GM18909 (cell line): ENCODE results near the gene GALM.

ENCODE experiments used
- ATAC-seq: cut with Tn5 transposase; IDR thresholded peaks from one replicate; pipeline ENCODE4 v1.9.1; 2021; ENCODE audit warnings: mild to moderate bottlenecking; ENCODE audit not compliant: unreplicated experiment, poor library complexity

The GALM gene

DNA sequence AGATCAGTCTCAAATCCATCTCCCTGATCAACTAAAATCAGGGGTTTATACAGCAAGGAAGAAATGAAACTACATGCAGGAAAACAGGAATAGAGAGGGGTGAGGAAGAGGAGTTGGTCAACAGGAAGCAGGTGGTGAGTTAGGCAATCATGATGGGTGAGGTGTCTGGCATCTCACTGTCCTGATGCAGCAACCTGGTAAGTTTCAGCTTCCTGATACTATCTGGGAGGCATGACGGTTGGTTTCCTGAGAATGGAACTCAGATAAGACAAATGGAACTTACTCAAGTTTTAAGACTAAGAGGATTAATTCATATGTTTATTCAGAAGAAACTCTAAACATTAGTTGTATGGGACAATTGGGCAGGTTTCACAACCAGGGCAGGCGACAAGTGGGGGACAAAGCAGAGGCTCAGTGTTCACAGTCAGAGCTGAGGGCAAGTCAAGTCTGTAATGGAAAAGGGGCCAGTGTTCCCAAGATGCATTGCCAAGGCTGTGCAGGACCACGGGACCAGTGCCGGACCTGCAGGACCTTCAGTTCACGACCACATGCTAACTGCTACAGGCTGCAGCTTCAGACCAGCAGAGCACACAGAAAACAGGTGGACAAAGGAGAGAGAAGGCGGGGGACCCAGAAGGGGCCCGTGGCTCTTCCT lies 17.7 kb upstream of the GALM start:
- ATAC-seq = no peak

DNA sequence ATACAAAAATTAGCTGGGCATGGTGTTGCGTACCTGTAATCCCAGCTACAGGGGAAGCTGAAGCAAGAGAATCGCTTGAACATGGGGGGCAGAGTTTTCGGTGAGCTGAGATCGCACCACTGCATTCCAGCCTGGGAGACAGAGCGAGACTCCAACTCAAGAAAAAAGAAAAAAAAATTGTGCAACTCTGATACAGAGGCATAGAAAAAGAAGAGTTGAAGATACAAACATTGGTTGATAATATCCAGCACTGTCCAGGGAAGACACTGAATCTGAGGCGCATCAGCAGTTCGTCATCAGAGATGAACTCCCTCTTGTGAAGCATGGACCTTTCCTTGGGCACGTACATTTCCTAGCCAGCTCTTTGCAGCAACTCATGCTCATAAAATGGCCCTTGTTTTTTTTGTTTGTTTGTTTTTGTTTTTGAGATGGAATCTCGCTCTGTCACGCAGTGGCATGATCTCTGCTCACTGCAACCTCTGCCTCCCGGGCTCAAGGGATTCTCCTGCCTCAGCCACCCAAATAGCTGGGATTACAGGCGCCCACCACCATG lies 16.7 kb upstream of the GALM start:
- ATAC-seq = no peak

DNA sequence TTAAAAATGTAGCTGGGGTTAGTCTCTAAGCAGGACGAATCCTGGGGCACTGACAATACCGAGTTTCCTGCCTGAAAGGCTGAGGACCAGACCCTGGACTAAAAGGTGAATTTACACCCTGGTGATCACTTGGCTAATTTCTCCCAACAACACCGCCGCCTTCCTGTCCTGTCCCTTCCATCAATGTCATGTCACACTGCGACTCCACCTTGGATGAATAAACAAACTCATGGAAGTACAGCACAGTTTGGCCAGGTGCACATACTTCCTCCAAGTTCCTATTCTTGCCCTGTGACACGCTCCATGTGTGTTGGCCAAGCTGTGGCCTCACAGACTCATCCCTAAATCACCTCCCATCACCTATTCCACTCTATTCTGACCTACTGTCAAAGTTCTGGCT lies 15.9 kb upstream of the GALM start:
- ATAC-seq = no peak

DNA sequence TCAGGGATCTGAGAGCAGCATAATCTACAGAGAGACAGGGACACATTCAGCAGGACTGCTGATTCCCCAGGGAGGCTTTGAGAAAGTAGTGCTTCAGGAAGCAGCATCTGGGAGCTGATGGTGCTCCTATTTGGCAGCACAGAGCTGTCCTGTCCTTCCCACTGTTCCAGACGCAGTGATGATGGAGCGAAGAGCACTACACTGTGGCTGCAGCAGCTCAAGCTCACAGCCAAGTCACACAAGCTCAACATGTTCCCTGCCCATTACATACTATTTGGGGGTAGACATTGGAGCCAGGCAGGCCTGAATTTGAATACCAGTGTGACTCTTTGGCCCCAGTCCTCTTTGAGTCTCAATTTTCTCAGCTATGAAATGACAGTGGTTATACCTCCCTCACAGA lies 15.2 kb upstream of the GALM start:
- ATAC-seq = no peak

DNA sequence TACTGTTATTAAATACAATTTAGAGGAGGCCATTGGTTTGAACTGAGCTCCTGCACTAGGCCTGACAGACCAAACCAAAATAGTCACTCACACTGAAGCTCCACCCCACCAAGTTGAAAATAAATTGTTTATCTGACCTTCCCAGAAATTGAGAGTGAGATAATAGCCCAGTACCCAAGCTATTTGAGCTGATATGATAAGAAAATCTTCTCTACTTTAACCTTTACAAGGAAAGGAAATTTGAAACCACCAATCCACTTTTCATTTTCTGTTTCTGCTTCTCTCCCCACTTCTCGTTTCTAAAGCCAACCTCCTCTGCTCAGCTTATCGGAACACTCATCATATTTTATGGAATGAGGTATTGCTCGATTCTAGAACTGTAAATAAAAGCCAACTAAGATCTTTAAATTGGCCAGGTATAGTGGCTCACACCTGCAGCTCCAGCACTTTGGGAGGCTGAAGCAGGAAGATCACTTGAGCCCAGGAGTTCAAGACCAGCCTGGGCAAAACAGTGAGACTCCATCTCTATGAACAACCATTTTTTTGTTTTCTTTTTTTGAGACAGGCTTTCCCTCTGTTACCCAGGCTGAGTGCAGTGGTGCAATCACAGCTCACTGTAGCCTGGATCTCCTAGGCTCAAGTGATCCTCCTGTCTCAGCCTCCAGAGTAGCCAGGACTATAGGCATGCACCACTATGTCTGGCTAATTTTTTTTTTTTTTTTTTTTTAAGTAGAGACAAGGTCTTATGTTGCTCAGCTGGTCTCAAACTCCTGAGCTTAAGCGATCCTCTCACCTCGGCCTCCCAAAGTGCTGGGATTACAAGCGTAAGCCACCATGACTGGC lies 13.3 kb upstream of the GALM start:
- ATAC-seq = no peak

DNA sequence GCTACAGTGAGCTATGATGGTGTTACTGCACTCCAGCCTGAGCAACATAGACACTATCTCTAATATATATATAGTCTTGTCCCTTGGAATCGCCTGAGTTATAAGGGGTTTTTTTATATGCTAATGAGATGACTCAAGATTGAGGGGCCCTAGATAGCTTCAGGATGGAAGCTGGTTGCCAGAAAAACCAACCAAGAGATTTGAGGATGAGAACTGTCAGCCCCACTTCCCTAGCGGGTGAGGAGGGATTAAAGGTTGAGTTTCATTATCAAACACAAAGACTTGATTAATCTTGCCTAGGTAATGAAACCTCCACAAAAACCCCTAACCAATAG lies 12.6 kb upstream of the GALM start:
- no peak for ATAC-seq

DNA sequence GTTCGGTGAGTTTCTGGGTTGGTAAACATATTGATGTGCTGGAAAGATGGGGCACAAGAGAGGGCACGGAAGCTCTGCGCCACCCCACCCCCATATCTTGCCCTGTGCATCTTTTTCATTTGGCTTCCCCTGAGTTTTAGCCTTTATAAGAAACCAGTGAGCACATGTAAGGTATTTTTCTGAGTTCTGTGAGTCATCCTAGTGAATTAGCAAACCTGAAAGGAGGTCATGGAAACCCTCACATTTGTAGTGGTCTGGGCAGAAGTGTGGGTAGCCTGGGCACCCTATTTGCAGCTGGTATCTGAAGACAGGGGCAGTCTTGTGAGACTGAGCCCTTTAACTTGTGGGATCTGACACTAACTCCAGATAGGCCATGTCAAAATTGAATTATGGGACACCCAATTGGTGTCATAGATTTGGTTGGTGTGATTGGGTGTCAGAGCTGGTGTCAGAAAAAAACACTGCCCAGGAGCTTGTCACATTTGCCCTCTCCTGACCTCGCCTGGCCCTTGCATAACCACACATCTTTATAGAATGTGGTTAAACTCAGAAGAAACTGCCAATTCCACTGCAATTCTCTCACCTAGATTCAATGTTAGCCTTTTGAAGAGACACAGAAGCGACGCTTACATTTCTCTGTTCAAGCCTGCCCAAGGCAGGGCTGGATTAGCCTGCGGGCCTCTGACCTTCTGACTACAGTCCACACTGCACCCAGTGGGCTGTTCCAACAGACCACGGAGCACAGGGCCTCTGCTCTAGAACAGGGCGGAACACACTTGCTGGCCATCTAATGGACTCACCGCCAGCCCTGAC lies 12.0 kb upstream of the GALM start:
- no peak for ATAC-seq

DNA sequence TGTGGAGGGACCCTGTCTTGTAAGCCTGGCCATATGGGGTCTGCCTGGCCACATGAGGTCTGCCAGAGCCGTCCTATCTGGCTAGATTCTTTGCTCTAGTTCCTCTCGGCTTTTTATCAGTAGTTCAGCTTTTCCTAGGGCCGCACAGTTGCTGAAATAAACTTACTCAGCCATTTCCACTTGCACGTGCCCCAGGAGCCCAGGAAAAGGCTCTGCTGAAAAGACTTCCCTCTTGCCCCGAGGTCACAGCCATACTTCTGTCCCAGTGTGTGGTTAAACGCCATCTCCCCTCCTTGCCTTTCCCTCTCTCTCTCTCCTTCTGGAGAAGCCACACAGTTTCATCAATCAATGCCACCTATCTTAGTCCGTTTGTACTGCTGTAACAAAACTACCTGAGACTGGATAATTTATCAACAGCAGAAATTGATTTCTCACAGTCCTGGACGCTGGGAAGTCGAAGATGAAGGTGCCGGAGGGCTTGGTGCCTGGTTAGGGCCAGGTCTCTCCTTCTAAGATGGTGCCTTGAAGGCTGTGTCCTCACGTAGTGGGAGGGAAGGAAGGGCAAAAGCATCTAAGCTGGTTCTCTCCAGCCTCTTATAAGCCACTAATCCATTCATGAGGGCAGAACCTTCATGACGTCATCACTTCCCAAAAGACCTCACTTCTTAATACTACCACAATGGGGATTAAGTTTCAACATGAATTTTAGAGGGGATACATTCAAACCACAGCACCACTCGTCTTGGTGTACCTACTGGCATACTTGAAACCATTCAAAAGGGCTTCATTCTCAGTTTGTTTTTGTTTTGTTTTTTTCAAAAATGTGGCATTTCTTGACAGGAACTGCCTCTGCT lies 11.2 kb upstream of the GALM start:
- ATAC-seq = no peak

DNA sequence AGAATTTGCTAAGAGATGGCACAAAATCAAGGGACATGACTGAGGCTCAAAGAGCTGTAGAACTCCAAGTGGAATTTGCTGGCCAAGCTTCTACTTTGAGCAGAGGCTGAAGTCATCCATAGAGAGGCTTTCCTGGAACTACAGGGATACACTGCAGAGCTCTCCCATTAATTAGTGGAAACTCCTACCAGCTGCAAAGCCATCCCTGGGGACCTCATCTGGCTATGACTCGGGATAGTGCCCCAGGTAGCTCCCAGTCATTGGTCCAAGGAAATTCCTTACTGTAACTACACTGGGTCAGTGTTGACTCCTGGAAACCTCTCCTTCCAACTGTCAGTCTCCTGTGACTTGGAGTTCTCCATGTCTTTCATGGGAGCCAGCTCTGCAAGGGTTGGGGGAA lies 10.5 kb upstream of the GALM start:
- no peak for ATAC-seq

DNA sequence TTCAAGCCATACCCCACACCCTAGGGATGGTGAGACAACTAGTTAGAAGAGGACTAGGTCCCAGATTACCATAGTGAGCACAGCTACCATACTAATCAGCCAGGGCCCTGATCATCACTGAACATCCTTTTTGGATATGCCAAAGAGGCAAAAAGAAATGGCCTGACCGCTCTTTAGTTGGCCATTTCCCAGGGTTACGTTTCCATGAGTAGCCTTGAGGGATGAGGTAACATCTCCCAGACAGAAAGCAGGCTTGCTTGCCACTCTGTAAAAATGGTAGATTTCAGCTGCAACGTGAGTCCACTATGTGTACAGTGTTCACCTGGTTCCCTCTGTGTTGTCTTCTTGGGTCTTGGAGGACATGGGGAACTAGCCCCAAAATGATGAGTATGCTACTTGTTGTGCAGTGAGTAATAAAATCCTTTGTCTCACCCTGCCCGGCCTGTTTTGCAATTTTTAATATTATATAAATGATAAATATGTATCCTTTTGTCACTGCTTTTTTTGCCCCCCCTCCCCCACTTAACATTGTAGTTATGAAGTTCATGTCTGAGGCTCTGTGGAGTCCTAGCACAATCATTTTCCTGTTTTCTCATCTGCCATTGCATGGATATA lies 8.9 kb upstream of the GALM start:
- no peak for ATAC-seq

DNA sequence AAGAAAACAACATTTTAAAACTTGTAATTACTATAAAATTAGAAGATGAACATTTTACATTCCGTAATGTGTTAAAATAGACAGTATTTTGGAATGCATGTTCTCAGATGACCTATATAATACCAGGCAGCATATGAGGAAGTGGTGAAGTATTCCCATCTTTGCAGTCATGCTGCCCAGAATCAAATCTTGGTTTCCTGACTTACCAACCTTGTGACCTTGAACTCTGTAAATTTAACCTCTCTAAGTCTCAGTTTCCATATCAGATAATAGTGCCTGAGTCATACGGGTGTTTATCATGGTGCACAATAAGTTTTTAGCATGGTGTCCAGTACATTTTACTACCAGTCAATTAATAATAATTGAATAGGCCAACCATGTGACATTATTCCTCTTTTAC lies 7.3 kb upstream of the GALM start:
- no peak for ATAC-seq

DNA sequence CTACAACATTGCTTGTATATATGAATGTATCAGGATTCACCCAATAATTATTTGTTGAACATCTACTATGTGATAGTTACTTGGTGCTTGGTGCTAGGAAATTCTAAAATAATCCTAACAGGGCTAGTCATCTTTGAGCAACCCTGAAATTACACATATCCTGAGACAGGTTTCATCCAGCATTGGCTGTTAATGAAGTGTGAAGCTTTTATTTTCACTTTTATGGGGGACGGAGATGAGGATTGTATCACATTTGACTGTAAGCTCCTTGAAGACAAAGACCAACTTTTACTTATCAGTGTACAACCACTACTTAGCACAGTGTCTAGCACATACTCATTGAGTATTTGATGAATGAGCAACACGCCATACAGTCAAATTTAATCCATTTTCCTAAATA lies 6.8 kb upstream of the GALM start:
- ATAC-seq = no peak

DNA sequence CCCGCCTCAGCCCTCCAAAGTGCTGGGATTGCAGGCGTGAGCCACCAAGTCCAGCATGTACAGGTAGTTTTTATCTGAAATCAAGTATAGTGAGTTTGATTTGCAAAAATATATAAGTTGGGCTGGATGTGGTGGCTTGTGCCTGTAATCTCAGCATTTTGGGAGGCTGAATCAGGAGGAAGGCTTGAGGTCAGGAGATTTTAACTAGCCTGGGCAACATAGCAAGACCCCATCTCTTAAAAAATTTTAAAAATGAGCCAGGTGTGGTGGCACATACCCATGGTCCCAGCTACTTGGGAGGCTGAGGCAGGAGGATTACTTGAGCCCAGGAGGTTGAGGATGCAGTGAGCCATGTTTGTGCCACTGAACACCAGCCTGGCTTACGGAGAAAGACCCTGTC lies 5.6 kb upstream of the GALM start:
- no peak for ATAC-seq

DNA sequence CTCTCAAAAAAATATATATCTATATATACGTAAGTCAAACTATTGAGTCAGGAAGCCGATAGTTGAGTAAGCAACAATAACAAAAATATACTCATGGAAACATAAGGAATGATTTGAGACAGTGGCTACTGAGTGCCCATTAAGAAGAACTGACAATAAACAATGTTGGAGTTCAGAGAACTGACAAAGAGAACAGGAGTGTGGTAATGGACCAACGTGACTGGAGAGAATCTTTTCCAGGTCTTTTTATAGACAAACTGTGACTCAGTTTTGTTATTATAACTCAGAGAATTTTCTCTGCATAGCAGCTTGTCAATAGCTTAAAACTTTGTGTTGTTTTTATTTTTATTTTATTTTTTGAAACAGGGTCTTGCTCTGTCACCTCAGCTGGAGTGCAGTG lies 4.6 kb upstream of the GALM start:
- ATAC-seq = no peak

DNA sequence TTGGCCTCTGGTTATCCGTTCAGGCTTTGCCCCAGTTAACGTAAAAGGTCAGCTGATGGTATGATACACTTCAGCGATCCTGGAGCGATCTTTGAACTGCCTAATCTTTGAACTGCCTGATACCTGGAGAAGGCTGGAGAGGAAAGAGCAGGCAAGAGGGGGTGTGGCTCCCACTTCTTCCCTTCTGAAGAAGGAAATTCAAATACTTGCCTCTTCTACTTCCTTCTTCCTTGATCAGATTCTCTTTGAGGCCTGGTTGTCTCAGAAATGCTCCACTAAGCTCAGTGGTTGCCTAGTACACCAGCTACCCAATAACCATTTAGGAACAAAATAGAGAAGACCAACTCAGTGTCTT lies 619 bp downstream of the GALM start:
- ATAC-seq = peak; percentile 32

DNA sequence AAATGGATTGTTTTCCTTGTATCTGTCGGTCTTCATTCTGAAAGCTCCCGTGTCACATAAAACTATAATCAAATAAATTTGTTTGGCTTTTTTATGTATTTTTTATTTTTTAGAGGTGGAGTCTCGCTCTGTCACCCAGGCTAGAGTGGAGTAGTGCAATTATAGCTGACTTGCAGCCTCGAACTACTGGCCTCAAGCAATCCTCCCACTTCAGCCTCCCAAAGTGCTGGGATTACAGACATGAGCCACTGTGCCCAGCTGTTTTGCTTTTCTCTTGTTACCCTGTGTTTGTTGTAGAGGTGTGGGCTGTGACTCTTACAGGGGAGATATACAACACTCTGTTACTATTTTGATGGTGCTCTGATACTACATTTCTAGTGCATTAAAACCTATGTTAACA lies 2.2 kb downstream of the GALM start:
- no peak for ATAC-seq

DNA sequence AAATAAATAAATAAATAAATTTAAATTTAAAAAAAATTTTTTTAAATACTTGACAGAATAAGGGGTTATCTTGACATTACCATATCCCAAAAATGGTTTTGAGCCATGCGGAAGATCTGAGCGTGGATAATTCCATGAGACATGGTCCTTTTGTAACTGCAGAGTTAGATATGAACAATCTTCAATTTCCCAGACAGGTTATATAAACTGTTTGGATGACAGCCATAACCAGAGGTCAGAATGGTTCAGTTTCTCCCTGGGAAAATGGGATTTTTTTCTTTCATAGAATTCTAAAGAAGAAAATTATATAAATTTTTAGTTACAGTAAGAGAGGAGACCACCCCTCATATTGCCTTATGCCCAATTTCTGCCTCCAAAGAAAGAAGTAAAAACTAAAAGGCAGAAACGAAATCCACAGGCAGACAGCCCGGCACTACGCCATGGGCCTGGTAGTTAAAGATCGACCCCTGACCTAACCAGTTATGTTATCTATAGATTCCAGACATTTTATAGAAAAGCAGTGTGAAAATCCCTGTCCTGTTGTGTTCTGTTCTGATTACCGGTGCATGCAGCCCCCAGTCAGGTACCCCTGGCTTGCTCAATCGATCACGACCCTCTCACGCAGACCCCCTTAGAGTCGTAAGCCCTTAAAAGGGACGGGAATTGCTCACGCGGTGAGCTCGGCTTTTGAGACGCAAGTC lies 3.0 kb downstream of the GALM start:
- no peak for ATAC-seq

DNA sequence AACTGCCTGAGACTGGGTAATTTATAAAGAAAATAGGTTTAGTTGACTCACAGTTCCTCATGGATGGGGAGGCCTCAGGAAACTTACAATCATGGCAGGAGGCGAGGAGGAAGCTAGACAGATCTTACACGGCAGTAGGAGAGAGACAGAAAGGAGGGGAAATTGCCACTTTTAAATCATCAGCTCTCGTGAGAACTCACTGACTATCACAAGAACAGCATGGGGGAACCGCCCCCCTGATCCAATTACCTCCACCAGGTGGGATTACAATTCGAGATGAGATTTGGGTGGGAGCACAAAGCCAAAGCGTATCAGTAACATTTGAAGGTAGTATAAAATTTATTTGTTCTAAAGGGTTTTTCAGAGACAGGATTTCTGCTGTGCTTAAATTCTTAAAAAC lies 5.4 kb downstream of the GALM start:
- ATAC-seq = no peak

DNA sequence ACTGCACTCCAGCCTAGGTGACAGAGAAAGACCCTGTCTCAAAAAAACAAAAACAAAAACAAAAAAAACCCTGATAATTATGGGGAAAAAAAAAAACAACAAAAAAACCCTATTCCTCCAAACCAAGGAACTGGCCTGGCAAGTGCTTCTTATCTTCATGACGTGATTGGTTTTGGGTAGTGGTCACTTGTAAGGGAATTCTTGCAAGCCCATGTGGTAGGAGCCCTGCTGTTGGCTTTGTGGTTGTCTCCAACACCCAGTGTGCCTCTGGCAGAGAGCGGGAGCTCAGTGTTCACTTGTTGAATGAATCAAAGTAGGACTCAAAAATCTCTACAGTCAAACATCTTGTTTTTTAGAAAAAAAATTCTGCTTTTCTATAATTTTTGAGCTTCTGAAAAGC lies 6.0 kb downstream of the GALM start:
- no peak for ATAC-seq
